Epithelial cell of prostate (primary cell): Measurements from ENCODE around the gene SLC25A5.
"Not testable (repeated sequence)": the region's sequence is repeated elsewhere in the genome, so short reads cannot be mapped to it uniquely, and the experiment has no call there.

Experiments
- DNase-seq: peaks from one replicate; pipeline ENCODE4 v3.0.0-alpha.2; 2011; ENCODE audit warnings: low read depth, low spot score
- H3K27ac ChIP-seq: fragments of 450-650 bp; 2 replicates; pipeline ENCODE4 v1.5.1; 2017; ENCODE audit warnings: mild to moderate bottlenecking

SLC25A5 gene

DNA sequence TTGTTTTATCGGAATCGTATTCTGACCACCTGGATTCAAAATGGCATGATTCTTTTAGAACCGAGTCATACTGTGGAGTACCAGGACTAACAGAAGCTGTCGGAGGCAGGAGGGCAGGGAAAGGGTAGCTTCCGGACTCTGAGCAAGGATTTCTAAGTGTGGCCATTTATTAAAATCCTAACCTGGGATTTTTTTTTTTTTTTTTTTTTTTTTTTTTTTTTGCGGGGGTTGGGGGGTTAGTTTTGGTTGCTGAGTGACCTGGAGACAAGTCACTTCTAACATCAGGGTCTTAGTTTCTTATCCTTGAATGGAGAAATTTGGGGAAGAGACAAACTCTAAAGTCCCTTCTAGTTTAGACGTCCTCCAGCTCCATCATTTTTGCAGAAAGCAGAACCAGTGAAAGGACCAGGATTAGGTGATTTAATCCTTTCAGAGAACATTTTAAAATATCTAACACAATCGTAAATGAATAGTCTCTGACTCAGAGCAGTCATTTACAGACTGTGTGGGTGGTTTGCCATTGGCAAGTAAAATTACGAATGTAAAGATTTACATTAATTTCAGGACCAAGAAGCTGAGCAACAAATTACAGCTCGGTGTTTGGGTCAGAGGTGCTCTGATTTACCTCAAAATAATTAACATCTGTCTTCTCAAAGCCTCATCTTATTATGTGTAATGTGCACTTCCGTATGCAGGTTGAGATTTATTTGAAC lies 7.3 kb downstream of the SLC25A5 start:
- no peak for DNase-seq

DNA sequence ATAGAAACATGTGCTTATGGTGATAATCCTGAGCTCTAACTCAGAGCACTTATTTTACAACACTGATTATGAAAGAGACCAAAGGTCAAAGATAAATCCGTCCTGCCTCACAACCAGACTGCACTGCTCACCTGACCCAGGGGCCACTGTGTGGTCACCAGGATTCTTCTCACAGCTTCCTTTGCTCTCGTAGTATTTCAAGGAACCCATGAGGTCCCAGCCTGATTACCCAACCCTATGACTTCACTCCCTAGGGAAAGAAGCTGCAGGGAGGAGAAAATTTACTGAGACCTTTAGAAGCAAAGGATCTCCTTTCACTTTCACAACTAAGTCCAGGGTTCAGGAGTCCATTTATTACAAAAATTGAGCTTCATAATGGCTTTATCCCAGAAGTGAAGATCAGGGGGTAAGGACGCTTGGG lies 9.6 kb downstream of the SLC25A5 start:
- no peak overlapping the region for H3K27ac ChIP-seq
- DNase-seq = no peak

More for the DNA sequence above, 7.3 kb downstream of the SLC25A5 start:
- no peak overlapping the region for H3K27ac ChIP-seq

DNA sequence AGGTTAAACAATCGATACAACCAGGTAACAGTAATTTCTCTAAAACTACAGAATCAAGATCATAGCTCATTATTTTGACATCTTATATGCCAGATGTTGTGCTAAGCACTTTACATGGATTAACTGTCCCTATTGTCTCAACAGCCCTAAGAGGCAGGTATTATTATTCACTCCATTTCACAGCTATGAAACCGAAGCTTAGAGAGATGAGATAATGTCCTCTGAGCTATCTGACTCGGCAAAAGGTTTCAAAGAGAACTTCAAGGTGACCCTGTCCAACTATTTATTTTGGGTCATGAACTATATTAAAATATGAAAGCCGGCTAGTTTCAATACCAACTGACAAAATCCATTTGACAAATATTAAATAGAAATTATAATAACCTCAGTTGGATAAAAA lies 10.3 kb downstream of the SLC25A5 start:
- DNase-seq = no peak
- H3K27ac ChIP-seq = no peak overlapping the region

DNA sequence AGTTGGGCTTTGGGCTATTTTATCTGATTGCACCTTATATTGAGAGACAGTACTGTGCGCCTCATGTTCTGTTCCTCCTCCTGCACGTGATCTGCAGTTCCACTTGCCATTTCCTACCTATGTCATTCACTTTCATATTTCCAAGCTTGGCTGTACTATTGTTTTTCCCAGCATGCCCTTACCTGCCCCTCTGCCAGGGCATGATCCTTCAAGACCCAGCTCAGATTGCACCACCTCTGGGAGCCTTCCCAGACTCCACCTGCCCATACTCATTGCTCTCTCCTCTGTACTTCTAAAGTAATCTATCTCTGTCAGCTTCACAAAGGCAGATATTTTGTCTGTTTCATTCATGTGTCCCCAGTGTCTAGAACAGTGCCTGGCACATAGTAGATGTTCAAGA lies 11.6 kb downstream of the SLC25A5 start:
- DNase-seq = no peak
- H3K27ac ChIP-seq = peak overlapping the region; percentile 62

DNA sequence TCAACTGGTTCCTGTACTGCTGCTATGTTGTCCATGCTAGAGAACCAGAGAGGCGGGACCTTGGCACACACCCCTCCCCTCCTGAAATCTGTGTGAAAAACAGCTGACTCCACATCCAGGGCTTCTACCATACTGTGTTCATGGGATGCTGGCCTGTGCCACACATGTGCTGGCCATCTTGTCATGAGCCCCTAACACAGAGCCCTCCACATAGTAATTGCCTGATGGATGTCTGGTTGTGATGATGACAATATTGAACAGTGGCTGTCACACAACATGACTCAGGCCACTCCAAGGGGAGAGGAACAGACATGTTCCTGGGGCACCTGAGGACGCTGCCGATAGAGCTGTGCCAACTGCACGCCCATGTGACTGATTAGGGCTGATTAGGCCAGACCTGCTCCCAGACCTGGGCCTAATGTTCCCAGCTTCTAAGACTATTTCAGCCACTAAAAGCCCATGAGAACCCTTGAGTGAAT lies 13.1 kb downstream of the SLC25A5 start:
- DNase-seq = no peak
- peak overlapping the region; percentile 62 for H3K27ac ChIP-seq

DNA sequence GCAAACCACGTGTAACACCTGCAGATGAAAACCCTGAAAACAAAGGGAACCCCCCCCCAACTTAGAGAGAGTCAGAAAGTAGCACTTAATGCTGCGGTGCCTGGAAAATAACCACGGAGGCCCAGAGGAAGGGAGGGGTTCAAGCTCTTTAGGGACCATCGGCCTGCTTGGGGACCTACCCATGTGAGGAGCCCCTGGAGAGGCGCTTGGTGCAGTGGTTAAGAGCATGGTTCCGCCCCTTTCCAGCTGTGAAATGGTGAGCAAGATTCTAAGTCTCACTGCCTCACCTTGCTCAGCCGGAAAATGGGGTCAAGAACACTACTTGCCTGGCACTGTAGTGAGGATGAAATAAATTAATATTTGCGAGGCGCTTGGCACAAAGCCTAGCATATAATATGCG lies 13.8 kb downstream of the SLC25A5 start:
- H3K27ac ChIP-seq = peak overlapping the region; percentile 62
- no peak for DNase-seq

DNA sequence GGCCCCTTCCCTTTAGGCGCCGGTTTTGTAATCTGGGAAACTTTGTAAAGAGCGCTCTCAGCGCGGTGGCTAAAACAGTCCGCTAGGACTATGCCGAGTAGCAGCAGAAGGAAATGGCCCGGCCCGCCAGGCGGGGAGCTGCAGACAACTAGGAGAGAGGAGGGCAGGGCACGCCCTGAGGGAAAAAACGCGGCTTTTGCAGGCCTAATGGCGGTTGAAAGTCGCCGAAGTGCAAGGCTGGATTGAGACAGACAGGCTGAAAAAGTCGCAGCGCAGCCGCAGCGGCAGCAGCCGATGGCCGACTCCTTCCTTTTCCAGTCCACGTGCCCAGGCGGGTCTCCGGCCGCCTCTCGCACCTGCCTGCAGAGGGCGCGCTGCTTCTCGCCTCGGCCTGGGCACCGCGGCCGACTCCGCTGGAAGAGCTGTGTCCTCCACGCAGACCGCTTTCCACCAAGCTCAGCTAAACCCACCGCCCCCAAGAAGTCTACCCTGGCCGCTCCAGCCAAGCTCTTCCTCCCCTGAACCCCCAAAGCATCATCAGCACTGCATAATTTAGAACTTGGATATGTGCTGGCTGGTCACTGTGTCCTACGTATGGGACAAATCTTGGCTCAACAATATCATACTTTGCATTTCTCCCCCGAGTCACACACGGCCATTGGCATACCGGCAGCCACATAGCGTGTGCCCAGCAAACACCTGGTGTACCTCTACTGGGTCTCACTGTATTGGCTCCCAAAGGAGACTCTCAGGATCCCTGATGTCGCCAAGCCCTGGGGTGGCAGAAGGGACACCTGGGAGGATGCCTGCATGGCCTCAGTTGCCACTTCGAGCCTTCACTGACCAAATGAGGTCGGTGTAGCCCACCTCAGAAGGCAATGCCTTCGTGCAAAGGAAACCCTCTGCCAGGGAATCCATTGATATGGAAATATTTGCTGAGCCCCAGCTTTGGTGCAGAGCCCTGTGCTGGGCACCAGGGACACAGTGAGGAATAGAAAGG lies 14.5 kb downstream of the SLC25A5 start:
- DNase-seq = no peak
- H3K27ac ChIP-seq = peak overlapping the region; percentile 62

DNA sequence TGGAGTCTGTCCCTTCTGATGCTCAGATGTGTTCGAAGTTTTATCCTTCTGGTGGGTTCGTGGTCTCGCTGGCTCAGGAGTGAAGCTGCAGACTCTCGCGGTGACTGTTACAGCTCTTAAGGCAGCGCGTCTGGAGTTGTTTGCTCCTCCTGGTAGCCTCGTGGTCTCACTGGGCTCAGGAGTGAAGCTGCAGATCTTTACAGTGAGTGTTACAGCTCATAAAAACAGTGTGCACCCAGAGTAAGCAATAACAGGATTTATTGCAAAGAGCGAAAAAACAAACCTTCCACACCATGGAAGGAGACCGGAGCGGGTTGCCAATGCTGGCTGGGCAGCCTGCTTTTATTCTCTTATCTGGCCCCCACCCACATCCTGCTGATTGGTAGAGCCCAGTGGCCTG lies 18.5 kb downstream of the SLC25A5 start:
- no peak overlapping the region for H3K27ac ChIP-seq
- no peak for DNase-seq

DNA sequence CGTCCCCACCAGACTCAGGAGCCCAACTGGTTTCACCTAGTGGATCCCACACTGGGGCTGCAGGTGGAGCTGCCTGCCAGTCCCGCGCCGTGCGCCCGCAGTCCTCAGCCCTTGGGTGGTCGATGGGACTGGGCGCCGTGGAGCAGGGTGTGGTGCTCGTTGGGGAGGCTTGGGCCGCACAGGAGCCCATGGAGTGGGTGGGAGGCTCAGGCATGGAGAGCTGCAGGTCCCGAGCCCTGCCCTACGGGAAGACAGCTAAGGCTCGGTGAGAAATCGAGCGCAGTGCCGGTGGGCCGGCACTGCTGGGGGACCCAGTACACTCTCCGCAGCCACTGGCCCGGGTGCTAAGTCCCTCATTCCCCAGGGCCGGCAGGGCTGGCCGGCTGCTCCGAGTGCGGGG lies 19.5 kb downstream of the SLC25A5 start:
- not testable (repeated sequence) for H3K27ac ChIP-seq, DNase-seq

DNA sequence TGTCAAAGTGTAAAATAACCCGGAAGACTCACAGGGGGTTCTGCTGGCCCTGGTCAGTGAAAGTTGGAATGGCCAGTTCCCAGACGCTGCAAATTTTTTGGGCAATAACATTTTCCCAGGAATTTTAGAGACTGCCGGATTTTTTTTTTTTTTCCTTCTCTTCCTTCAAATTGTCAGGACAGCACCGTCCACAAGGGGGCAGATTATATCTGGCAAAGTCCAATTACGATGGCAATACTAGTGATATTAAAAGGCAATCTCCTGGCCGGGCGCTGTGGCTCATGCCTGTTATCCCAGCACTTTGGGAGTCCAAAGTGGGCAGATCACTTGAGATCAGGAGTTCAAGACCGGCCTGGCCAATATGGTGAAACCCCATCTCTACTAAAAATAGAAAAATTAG lies 20.5 kb downstream of the SLC25A5 start:
- H3K27ac ChIP-seq = no peak overlapping the region
- DNase-seq = no peak

DNA sequence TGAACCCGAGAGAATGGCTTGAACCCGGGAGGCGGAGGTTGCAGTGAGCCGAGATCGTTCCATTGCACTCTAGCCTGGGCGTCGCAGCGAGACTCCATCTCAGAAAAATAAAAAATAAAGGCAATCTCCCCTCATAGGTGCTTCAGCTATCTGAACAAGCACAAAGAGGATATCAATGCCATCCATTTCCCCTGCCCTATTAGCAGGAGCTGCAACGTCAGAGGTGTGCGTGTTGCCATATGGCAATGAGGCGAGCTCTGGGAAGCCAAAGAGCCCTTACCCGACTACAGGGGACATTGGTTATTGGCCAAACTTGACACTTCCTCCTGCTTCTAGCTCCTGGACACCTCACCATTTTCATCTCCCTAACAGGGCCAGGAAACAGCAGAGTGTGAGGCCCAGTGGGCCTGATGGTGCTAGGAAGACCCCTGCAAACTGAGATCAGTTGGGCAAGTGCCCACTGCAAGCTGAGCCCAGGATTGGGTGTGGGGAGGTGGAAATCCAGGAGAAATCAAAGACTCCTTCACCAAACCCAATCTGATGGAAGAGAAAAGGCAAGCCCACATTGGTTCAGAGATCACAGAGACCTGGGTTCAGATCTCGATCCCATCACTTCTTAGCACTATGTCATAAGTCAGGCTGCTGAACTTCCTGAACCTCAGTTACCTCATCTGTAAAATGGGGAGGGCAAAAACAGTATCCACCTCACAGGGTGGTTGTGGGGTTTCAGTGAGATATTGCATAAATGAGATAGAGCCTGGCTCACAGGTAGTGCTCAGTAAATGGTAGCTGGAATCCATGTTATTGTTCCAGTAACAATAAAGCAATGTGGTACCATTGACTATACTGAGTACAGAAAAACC lies 21.2 kb downstream of the SLC25A5 start:
- no peak overlapping the region for H3K27ac ChIP-seq
- DNase-seq = no peak

DNA sequence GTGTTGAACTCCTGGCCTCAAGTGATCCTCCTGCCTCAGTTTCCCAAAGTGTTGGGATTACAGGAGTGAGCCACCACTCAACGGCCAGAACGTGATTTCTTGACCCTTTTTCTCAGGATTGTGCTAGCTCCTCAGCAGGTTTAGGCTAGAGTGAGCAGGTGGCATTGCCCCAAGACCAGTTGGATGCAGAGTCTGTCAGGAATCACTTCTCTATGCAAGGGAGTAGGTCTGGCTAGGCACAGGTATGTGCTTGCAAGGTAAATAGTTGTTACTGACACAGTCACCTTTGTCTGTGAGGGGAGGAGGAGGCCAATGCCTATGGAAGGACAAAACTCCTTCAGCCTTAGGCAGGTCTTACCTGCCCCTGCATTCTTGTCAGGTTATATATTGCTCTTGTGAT lies 24.2 kb downstream of the SLC25A5 start:
- no peak for DNase-seq
- peak overlapping the region; percentile 87 for H3K27ac ChIP-seq

DNA sequence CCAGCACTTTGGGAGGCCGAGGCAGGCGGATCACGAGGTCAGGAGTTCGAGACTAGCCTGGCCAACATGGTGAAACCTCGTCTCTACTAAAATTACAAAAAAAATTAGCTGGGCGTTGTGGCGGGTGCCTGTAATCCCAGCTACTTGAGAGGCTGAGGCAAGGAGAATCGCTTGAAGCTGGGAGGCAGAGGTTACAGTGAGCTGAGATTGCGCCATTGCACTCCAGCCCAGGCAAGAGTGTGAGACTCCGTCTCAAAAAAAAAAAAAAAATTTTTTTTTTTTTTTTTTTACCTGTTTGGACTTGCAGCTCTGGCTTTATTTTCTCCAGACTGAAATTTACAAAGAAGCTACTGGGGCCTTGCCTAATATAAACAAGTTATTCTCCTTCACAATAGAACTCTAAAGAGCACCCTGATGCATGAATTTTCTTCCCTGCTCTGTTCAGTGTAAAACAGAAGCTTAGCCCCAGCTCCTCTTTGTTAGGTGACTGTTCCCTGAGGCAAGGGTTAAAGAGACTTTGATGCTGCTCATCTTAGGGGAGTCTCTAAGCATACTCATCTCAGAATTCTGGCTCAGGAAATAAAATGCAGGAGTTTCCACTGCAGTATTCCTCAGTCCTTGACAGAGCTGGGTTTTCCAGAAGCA lies 25.7 kb downstream of the SLC25A5 start:
- not testable (repeated sequence) for DNase-seq
- H3K27ac ChIP-seq = peak overlapping the region; percentile 87

DNA sequence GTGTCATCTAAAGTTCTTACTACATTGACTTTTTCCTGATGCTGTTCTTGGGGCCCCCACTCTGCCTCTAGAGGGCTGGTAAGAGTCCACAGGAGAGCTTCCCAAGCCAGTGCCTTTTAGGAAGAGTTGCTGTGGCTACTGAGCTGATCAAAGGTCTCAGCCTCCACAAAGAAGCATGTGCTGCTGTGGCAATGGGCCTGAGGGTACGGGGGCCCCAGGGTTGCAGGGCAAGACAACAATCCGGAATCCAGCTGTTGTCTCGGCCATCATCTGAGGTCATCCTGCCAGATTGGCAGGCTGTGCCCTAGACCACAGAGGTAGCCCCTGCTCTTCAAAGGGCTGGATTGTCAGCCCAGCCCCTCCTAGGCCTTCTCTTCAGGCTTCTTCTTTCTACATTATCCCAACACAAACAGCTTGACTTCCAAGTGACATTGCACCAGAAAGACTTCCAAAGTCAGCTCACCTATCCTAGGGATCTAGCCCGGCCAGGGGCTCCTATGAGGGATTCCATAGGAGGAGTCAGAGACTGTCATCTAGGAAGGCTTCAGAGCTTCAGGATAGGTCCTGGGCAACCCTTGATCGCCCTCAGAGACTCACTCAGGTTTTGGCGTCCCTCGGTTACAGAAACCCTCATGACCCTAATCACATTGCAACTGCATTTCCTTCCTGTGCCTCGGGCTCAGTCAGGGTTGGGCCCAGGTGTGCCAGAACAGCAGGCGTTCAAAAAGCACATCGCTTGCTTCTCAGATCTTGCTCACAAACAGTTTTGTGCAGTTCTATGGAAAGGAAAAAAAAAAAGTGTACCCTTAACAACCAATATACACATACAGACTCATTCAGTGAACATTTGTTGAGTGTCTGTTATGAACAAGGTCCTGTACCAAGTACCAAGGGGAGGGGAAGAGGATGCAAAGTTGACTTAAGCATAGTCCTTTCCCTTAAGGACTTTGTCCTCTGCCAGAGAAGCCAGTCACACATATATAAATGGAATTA lies 27.8 kb downstream of the SLC25A5 start:
- peak overlapping the region; percentile 87 for H3K27ac ChIP-seq
- DNase-seq = no peak

DNA sequence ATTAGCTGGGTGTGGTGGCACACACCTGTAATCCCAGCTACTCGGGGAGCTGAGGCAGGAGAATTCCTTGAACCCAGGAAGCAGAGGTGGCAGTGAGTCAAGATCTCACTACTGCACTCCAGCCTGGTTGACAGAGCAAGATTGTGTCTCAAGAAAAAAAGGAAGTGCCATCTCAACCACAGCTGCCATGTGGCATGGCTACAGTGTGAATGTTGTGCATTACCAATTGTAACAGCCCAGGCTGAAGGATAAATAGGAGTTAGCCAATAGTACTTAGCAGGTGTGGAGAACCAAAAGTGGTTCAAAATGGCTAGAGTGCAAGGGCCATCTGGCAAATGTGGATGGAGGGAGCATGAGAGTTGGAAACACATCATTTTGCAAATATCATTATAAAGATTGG lies 28.9 kb downstream of the SLC25A5 start:
- no peak overlapping the region for H3K27ac ChIP-seq
- no peak for DNase-seq

DNA sequence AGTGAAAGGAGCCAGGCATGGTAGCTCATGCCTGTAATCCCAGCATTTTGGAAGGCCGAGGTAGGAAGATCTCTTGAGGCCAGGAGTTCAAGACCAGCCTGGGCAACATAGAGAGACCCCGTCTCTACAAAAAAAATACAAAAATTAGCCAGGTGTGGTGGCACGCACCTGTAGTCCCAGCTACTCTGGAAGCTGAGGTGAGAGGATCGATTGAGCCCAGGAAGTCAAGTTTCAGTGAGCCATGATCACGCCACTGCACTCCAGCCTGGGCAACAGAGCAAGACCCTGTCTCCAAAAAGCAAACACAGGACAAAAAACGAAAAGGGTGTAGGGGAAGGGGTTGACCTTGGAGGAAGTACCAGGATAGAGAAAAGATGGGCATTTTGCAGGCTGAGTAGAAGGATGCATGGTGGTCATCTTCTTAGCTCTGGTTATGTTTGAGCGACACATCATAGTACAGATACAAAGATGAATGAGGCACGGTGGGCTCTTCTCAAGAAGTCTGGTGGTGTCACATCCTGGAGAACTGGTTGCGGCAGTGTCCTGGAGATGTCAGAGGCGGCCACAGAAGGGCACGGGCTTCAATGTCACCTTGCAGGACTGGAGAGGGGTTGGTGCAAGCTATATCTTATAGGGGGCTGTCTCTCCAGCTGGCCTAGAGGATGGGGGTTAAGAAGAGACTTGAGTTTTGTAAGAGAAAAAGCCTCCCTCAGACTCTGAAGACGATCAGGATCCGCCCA lies 32.0 kb downstream of the SLC25A5 start:
- H3K27ac ChIP-seq = peak overlapping the region; percentile 97
- no peak for DNase-seq

DNA sequence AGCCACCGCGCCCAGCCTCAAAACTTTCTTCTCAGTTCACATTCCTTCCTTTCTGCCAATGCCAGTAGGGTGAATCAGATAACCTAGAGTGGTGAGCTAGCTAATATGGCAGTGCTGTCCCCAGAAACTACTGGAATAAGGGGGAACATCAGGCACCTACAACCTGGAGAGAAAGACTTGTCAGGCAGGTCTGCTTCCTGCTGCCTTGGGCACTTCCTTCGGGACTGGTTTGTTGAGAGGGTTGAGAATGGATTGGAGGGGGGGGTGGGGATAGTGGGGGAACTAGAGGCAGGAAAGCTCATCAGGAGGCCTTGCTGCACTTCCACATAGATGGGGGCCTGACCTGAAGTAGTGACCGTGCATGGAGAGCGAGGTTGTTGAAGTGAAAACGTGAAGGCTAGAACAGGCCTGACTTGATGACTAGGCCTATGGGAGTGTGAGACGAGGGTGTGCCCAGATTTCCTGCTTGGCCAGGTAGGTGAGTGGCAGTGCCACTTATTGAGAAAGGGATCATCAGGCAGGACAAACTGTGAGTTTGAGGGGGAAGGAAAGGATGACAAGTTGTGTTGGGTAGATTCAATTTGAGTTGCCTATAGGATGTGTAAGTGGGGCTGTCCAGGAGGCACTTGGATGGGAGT lies 33.4 kb downstream of the SLC25A5 start:
- H3K27ac ChIP-seq = peak overlapping the region; percentile 97
- DNase-seq = no peak
